Astrocyte of the hippocampus (primary cell): ENCODE results near the gene DNAJA3.
"Not testable (repeated sequence)": the region's sequence is repeated elsewhere in the genome, so short reads cannot be mapped to it uniquely, and the experiment has no call there.

Experiments
- DNase-seq: peaks from one replicate; pipeline ENCODE4 v3.0.0; 2011; ENCODE audit warnings: low read depth, low spot score

DNAJA3 gene

DNA sequence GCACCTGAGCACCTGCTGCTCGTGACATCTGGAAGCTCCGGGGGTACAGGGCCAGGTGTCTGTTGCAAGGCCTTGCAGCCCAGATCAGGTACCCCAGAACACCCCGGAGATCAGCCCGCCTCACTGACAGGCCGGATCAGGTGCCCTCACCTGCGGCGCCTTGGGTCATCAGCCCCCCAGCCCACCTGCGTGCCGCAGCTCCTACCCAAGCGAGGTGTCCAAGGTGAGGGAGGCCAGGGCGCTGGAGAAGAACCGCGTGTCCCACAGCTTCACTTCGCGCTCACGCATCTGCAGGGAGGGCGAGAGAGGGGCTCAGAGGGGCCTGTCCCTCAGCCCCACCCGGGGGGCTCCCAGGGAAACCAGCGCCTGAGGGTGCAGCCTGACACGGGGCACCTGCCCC, 37.9 kb upstream of the DNAJA3 start:
- DNase-seq: no peak

GRCh38 chr16:4388271-4389021, 37.2 kb upstream of the DNAJA3 start:
- no peak for DNase-seq

GRCh38 chr16:4389051-4389955, 36.4 kb upstream of the DNAJA3 start:
- DNase-seq: no peak

- DNase-seq: no peak
Observed at GRCh38 chr16:4390266-4391260, 35.1 kb upstream of the DNAJA3 start.

GRCh38 chr16:4391631-4392381, 33.9 kb upstream of the DNAJA3 start:
- DNase-seq: no peak

GRCh38 chr16:4392382-4393239, 33.1 kb upstream of the DNAJA3 start:
- DNase-seq: no peak

DNA sequence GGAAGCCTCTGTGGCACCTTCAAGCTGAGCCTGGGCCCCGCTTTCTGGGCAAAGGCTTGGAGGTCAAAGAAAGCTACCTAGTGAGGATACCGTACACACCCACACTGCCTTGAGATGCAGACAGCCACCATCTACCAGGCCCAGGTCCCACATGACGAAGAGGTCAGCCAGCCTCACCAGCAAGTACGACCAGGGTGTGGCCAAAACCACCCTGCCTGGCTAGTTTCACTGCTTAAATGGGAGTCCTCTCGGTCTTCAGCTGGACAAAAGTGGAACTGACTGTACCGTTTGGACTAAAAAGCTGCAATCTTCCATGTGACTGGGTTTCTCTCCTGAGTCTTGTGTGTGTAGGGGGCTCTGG, 32.4 kb upstream of the DNAJA3 start:
- no peak for DNase-seq

- DNase-seq: not testable (repeated sequence)
Observed at GRCh38 chr16:4393850-4394249, 31.8 kb upstream of the DNAJA3 start.

DNA sequence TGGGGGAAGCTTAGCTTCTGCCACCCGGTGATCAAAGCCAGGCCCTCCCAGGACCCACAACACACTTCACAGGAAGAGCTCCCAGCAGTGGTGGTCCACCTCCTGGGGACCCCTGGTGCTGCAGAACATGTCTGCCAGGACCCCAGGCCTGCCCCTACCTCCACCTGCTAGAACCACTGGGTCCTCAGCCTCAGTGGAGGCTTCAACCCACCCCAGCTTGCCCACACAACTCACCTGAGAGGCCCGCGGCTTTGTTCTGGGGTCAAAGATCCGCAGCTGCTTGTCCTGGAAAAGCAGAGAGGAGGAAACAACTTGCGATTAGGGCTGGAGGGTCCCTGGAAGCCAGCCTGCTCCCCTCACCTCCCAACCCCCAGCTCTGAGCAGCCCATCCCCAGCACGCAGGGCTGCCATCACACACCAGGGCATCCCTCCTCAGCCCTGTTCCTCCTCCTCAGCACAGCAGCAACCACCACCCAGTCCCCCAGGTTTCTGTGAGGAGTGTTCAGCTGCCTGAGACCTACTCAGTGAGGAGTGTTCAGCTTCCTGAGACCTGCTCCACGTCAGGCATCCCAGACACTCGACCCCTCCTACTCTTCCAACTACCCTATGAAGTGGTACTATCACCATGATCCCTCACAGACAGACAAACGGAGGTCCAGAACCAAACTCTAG, 30.5 kb upstream of the DNAJA3 start:
- no peak for DNase-seq

- no peak for DNase-seq
Observed at GRCh38 chr16:4399001-4399730, 26.5 kb upstream of the DNAJA3 start.

DNA sequence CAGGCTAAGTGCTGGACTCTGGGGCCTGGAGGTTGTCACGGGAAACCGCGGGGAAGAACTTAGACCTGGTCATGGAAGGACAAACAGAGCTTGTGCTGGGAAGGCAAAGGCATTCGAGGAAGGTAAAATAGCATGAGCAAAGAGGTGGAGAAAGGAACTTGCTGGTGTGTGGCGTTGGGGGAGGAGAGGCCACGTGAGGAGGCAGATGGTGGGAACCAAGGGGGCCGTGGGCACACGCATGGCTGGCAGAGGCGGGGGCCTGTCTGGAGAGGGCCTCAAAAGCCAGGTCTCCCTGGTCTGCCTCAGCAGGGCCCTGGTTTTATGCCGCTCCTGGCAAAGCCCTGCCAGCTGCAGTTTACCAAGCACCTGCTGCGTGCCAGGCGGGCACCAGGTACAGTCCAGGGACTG, 24.6 kb upstream of the DNAJA3 start:
- no peak for DNase-seq

- no peak for DNase-seq
Observed at GRCh38 chr16:4401510-4401909, 24.2 kb upstream of the DNAJA3 start.

DNA sequence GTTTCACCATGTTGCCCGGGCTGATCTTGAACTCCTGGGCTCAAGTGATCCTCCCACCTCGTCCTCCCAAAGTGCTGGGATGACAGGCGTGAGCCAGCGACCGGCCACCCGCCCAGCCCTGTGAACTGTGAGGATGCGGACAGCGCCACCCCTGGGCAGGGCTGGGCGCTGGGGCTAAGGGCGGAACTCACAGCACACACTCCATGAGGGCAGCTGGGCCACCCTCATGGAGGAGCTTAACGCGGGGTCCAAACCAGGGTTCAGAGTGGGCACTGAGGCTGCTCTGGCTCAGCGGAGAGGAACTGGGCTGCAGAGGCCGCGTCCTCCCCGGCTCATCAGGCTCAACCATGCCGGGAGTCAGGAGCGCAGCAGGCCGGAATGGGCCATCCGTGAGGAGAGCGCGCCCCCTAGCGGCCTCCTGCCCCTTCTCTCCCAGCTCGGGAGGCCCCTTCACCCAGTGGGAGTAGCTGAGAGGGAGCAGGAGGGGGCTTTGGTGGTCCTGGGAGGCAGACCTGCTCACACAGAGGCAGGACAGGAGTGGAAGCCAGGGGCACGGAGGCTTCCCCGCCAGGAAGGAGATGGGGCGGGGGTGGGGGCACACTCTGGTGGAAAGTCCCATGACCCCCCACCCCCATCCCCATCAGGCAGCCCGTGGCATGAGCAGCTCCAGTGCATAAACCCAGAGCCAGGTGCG, 23.1 kb upstream of the DNAJA3 start:
- peak; percentile 90 for DNase-seq

- no peak for DNase-seq
Observed at GRCh38 chr16:4403133-4403949, 22.3 kb upstream of the DNAJA3 start.

DNA sequence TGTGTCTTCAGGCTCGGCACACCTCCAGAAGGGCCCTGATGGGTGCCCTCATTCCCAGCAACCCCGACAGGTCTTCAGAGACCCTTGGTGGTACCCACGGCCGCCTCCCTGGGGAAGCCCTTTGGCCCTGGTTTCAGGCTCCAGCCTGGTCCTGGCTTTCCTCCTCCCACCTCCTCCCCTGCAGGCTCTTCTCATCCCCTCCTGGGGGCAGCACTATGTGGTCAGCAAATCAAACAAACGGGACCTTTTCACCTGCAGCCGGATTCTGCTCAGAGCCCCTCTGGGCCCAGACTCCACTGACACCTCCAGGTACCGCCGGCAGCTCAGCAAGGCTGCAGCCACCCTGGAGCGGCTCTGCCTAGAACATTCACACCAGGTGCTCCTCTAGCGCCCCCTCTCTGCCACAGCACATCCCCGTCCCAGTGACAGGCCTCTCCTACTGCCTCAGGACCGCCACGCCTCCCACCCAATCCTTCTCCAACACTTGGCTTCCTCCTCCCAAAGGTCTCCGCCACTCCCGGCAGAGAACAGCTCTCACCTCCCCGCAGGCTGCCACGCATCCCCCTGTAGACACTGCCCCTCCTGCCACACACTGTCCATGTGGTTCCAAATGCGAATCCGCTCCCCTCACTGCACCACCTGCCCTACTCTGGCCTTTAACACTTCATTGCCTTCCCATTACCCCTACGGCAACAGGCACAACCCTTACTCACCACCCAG, 21.3 kb upstream of the DNAJA3 start:
- peak; percentile 70 for DNase-seq

GRCh38 chr16:4404967-4405696, 20.5 kb upstream of the DNAJA3 start:
- no peak for DNase-seq
